ENCODE data around the gene IL17D.

Gene IL17D

DNA sequence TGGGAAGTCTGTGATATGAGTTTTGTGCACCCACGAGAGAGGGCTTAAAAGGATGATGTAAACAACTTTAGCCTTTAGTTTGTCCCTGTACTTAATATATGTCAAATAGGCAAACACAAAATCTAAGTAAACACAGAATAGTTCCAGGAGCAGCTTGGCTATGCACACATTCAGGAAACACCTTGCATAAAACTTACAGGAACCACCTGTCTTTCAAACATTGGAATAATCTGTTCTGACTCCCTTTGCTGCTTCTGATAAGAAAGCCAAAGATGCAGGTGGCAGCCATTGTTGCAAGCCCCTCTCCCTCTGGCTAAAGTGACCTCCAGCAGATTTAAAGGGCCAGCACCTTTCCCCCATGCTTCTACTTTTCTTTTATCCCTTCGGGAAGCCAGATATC is 65.6 kb downstream of the IL17D start:
- ATAC-seq = no peak
- TF ChIP-seq TSHZ2 (CRISPR knock-in tag; IDR thresholded peaks at IDR 0.05) (no peak), ZFP30 (CRISPR knock-in tag; IDR thresholded peaks at IDR 0.05) (no peak), ZC3H10 (CRISPR knock-in tag; IDR thresholded peaks at IDR 0.05) (no peak), SNAI2 (CRISPR knock-in tag; IDR thresholded peaks at IDR 0.05) (no peak), OSR1 (CRISPR knock-in tag; IDR thresholded peaks at IDR 0.05) (no peak), TOX (CRISPR knock-in tag; IDR thresholded peaks at IDR 0.05; ENCODE audit: borderline replicate concordance) (no peak), BACH2 (CRISPR knock-in tag; IDR thresholded peaks at IDR 0.05; ENCODE audit: borderline replicate concordance) (no peak), PPARA (CRISPR knock-in tag; IDR thresholded peaks at IDR 0.05; ENCODE audit: borderline replicate concordance) (no peak), ESRRG (CRISPR knock-in tag; IDR thresholded peaks at IDR 0.05) (no peak), CSDC2 (CRISPR knock-in tag; IDR thresholded peaks at IDR 0.05) (no peak), GLIS3 (CRISPR knock-in tag; IDR thresholded peaks at IDR 0.05) (no peak)
- TF ChIP-seq, protein P1, sequence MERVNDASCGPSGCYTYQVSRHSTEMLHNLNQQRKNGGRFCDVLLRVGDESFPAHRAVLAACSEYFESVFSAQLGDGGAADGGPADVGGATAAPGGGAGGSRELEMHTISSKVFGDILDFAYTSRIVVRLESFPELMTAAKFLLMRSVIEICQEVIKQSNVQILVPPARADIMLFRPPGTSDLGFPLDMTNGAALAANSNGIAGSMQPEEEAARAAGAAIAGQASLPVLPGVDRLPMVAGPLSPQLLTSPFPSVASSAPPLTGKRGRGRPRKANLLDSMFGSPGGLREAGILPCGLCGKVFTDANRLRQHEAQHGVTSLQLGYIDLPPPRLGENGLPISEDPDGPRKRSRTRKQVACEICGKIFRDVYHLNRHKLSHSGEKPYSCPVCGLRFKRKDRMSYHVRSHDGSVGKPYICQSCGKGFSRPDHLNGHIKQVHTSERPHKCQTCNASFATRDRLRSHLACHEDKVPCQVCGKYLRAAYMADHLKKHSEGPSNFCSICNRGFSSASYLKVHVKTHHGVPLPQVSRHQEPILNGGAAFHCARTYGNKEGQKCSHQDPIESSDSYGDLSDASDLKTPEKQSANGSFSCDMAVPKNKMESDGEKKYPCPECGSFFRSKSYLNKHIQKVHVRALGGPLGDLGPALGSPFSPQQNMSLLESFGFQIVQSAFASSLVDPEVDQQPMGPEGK (CRISPR knock-in tag; IDR thresholded peaks at IDR 0.05; ENCODE audit: borderline replicate concordance) = no peak
- TF ChIP-seq, protein P2, sequence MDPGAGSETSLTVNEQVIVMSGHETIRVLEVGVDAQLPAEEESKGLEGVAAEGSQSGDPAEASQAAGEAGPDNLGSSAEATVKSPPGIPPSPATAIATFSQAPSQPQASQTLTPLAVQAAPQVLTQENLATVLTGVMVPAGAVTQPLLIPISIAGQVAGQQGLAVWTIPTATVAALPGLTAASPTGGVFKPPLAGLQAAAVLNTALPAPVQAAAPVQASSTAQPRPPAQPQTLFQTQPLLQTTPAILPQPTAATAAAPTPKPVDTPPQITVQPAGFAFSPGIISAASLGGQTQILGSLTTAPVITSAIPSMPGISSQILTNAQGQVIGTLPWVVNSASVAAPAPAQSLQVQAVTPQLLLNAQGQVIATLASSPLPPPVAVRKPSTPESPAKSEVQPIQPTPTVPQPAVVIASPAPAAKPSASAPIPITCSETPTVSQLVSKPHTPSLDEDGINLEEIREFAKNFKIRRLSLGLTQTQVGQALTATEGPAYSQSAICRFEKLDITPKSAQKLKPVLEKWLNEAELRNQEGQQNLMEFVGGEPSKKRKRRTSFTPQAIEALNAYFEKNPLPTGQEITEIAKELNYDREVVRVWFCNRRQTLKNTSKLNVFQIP (CRISPR knock-in tag; IDR thresholded peaks at IDR 0.05; ENCODE audit: borderline replicate concordance, low read depth) = no peak
- TF ChIP-seq, protein P3, sequence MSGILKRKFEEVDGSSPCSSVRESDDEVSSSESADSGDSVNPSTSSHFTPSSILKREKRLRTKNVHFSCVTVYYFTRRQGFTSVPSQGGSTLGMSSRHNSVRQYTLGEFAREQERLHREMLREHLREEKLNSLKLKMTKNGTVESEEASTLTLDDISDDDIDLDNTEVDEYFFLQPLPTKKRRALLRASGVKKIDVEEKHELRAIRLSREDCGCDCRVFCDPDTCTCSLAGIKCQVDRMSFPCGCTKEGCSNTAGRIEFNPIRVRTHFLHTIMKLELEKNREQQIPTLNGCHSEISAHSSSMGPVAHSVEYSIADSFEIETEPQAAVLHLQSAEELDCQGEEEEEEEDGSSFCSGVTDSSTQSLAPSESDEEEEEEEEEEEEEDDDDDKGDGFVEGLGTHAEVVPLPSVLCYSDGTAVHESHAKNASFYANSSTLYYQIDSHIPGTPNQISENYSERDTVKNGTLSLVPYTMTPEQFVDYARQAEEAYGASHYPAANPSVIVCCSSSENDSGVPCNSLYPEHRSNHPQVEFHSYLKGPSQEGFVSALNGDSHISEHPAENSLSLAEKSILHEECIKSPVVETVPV (CRISPR knock-in tag; IDR thresholded peaks at IDR 0.05) = no peak

DNA sequence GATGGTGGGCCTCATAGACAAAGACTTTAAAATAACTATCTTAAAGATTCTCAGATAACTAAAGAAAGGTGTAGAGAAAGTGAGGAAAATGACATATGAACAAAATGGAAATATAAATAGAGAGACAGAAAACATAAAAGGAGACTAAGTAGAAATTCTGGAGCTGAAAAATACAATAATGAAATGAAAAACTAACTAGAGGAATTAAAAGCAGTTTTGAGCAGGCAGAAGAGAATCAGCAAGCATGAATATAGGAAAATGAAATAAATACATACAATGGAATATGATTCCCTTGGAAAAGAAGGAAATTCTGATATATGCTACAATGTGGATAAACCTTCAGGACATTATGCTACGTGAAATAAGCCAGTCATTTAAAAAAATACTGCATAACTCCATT is 66.3 kb downstream of the IL17D start:
- ATAC-seq = no peak
- no peak for TF ChIP-seq ISL1 (CRISPR knock-in tag; IDR thresholded peaks at IDR 0.05)
- no peak for TF ChIP-seq ARNTL (CRISPR knock-in tag; IDR thresholded peaks at IDR 0.05; ENCODE audit: borderline replicate concordance, low read depth)
- no peak for TF ChIP-seq BACH2 (CRISPR knock-in tag; IDR thresholded peaks at IDR 0.05; ENCODE audit: borderline replicate concordance)
